OCI-LY7 (cell line): ENCODE data around the gene TSPAN19. TPM values are rescaled to one million over a fixed set of nuclear protein-coding genes. Genes with fewer than 3 reads are reported as not detected.

Experiments
- BruUV-seq: library from RNA; stranded (reverse); fragments of 400-500 nt; replicated peaks from 2 replicates; lab custom pipeline; 2021; lab: Mats Ljungman, UMichigan
- CTCF ChIA-PET: fragments of 300-600 bp; sonication (Branson Sonifier 250); formaldehyde crosslinking; loops from one replicate; lab custom pipeline; 2022; ENCODE audit warnings: antibody characterized with exemption; ENCODE audit not compliant: unreplicated experiment; lab: Charles Lee
- POLR2A ChIA-PET: fragments of 300-600 bp; sonication (Branson Sonifier 250); formaldehyde crosslinking; loops from one replicate; lab custom pipeline; 2022; ENCODE audit warnings: antibody characterized with exemption; lab: Charles Lee
- DNase-seq: peaks from one replicate; pipeline ENCODE4 v3.0.0-alpha.2; 2015; ENCODE audit warnings: low spot score
- H2AFZ ChIP-seq: fragments of 200-600 bp; sonication (generic), shearing (Covaris generic); 2 replicates; pipeline ENCODE4 v1.6.1; 2014; ENCODE audit warnings: mild to moderate bottlenecking, antibody characterized with exemption, low read length, moderate library complexity
- H3K27ac ChIP-seq: fragments of 200-600 bp; sonication (generic); 2 replicates; pipeline ENCODE4 v1.5.1; 2014; ENCODE audit warnings: mixed run types, low read depth, mild to moderate bottlenecking, moderate library complexity, low read length, inconsistent platforms; ENCODE audit not compliant: poor library complexity, severe bottlenecking
- H3K36me3 ChIP-seq: fragments of 200-600 bp; sonication (generic); 2 replicates; pipeline ENCODE4 v1.6.1; 2014; ENCODE audit warnings: mild to moderate bottlenecking, antibody characterized with exemption, low read length, moderate library complexity, mixed read lengths; ENCODE audit not compliant: insufficient read depth
- H3K4me1 ChIP-seq: fragments of 200-600 bp; sonication (generic); 2 replicates; pipeline ENCODE4 v1.5.1; 2014; ENCODE audit warnings: mild to moderate bottlenecking, low read length; ENCODE audit not compliant: insufficient read depth, poor library complexity, severe bottlenecking
- H3K4me2 ChIP-seq: fragments of 200-600 bp; sonication (generic); 2 replicates; pipeline ENCODE4 v1.6.1; 2014; ENCODE audit warnings: mild to moderate bottlenecking, low read length
- H3K4me3 ChIP-seq: fragments of 200-600 bp; sonication (generic); 2 replicates; pipeline ENCODE4 v1.5.1; 2014; ENCODE audit warnings: mild to moderate bottlenecking, low read depth, low read length; ENCODE audit not compliant: poor library complexity, severe bottlenecking
- H3K79me2 ChIP-seq: fragments of 200-600 bp; sonication (generic); 2 replicates; pipeline ENCODE4 v1.6.1; 2016; ENCODE audit warnings: low read depth, mild to moderate bottlenecking, low read length, moderate library complexity, mixed read lengths; ENCODE audit not compliant: insufficient read depth
- H3K9me2 ChIP-seq: fragments of 200-600 bp; sonication (generic); 2 replicates; pipeline ENCODE4 v1.6.1; 2016; ENCODE audit warnings: mild to moderate bottlenecking, low read length, mixed read lengths; ENCODE audit not compliant: insufficient read depth
- H3K9me3 ChIP-seq: fragments of 200-600 bp; sonication (generic); 2 replicates; pipeline ENCODE4 v1.6.1; 2014; ENCODE audit warnings: mild to moderate bottlenecking, mixed run types, low read length, mixed read lengths
- H4K20me1 ChIP-seq: fragments of 200-600 bp; sonication (generic); 2 replicates; pipeline ENCODE4 v1.6.1; 2014; ENCODE audit warnings: mild to moderate bottlenecking, antibody characterized with exemption, low read length, moderate library complexity, mixed read lengths; ENCODE audit not compliant: insufficient read depth
- EZH2phosphoT487 ChIP-seq: fragments of 200-600 bp; sonication (generic); IDR thresholded peaks from 2 replicates; pipeline ENCODE4 v1.6.1; 2018; ENCODE audit warnings: low read depth, borderline replicate concordance, mild to moderate bottlenecking, mixed run types, antibody characterized with exemption, low read length, moderate library complexity, mixed read lengths
- intact Hi-C: fragments of 100-400 bp; cut with micrococcal nuclease; formaldehyde crosslinking; loops from one replicate; pipeline ENCODE4 v1.10.0; 2022; ENCODE audit not compliant: unreplicated experiment
- total RNA-seq, 2 experiments: library from RNA; depleted of rRNA in 1 of 2; stranded (reverse); fragments of >200 nt in 1 of 2; shearing (Covaris generic) in 1 of 2; gene quantifications; 2 replicates each; pipeline ENCODE4 v1.2.3, GENCODE V29; 2014 to 2022
- TF ChIP-seq, protein P1 (sequence below): fragments of 200-600 bp; sonication (generic); conservative IDR thresholded peaks from 2 replicates; pipeline ENCODE4 v1.5.1; 2014; ENCODE audit warnings: mild to moderate bottlenecking, antibody characterized with exemption, low read length, moderate library complexity, mixed read lengths

TSPAN19 gene
- total RNA-seq, 2 experiments from 2014 or later: not detected

DNA sequence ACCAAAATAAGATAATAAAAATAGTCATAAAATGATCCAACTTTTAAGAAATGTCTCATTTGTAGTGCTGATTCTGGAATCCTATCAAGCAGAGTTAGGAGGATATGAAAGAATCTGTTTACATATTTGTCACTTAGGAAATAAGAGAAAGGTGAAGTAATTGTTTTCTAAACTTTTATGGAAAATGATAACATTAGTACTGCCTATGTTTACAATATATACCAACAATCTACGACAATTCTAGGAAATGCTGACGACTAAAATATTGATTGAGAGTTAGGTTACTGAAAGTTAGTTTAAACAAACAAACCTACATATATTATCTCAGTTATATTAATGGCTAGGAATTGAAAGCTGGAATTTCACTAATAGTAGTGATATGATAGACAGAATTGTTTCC, 18.0 kb downstream of the TSPAN19 start:
- H4K20me1 ChIP-seq: no peaks in the 10 kb centered on the region
- H3K4me3 ChIP-seq: no peak overlapping the region
- intact Hi-C loops: no loop called here
- DNase-seq: no peak
- no peaks in the 10 kb centered on the region for H3K4me1 ChIP-seq
- ChIA-PET CTCF (no interaction called here), POLR2A (interaction anchor here (0.6 kb wide), 1 partner anchor 1370 kb away, joined by 3 read pairs; no protein-coding TSS in a partner anchor)
- no peaks in the 10 kb centered on the region for H3K9me3 ChIP-seq
- no peak overlapping the region for H3K27ac ChIP-seq
- TF ChIP-seq EZH2phosphoT487: no peak
- TF ChIP-seq, protein P1, sequence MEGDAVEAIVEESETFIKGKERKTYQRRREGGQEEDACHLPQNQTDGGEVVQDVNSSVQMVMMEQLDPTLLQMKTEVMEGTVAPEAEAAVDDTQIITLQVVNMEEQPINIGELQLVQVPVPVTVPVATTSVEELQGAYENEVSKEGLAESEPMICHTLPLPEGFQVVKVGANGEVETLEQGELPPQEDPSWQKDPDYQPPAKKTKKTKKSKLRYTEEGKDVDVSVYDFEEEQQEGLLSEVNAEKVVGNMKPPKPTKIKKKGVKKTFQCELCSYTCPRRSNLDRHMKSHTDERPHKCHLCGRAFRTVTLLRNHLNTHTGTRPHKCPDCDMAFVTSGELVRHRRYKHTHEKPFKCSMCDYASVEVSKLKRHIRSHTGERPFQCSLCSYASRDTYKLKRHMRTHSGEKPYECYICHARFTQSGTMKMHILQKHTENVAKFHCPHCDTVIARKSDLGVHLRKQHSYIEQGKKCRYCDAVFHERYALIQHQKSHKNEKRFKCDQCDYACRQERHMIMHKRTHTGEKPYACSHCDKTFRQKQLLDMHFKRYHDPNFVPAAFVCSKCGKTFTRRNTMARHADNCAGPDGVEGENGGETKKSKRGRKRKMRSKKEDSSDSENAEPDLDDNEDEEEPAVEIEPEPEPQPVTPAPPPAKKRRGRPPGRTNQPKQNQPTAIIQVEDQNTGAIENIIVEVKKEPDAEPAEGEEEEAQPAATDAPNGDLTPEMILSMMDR: no peak
- no peak overlapping the region for H2AFZ ChIP-seq
- H3K4me2 ChIP-seq: no peak overlapping the region
- no peaks in the 10 kb centered on the region for H3K9me2 ChIP-seq
- H3K36me3 ChIP-seq: no peaks in the 10 kb centered on the region
- H3K79me2 ChIP-seq: no peaks in the 10 kb centered on the region
- BruUV-seq: no TSS peak

DNA sequence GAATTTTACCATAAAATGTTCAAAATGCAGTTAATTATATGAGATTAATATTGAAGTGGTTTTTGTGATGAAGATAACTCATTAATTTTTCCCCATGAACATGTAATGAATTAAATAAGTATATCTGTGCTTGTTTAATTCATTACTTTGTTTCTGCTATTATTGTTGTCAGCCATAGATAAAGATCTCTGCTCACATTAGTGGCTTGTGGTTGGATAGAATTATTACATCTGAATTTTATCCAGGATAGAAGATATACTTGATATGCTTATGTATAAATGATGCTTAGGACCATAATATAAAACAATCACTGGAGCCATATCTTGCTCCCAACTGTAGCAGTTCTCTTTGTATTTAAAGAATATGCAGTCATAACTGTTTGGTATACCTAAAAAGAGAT, 18.5 kb downstream of the TSPAN19 start:
- ChIA-PET CTCF (no interaction called here), POLR2A (no interaction called here)
- Histone ChIP-seq H3K9me2 (no peaks in the 10 kb centered on the region), H3K79me2 (no peaks in the 10 kb centered on the region), H4K20me1 (no peaks in the 10 kb centered on the region), H3K27ac (no peak overlapping the region), H2AFZ (no peak overlapping the region), H3K4me2 (no peak overlapping the region), H3K36me3 (no peaks in the 10 kb centered on the region), H3K9me3 (no peaks in the 10 kb centered on the region), H3K4me3 (no peak overlapping the region), H3K4me1 (no peaks in the 10 kb centered on the region)
- no peak for DNase-seq
- intact Hi-C loops: no loop called here
- TF ChIP-seq, protein P1: no peak
- TF ChIP-seq EZH2phosphoT487: no peak
- no TSS peak for BruUV-seq

DNA sequence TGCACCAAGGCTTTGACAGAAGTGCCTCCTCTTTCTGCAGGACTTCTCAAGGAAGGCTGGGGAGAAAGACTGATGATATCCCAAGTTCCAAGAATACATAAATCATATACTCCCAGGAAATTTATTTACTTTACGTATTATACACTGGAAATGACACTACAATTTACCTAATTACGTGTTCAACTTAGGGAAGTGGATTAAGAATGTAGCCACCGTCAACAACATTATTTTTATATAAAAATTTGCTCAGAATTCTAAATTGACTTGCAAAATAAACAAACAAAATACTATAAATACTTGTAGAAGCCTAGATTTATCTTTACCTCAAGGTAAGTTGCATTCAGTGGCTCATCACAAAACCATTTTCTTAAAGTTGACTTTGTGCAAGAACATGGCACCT, 18.9 kb downstream of the TSPAN19 start:
- Histone ChIP-seq H3K4me3 (no peak overlapping the region), H3K4me1 (no peaks in the 10 kb centered on the region), H3K4me2 (no peak overlapping the region), H3K36me3 (no peaks in the 10 kb centered on the region), H3K9me3 (no peaks in the 10 kb centered on the region), H3K9me2 (no peaks in the 10 kb centered on the region), H3K27ac (no peak overlapping the region), H4K20me1 (no peaks in the 10 kb centered on the region), H2AFZ (no peak overlapping the region), H3K79me2 (no peaks in the 10 kb centered on the region)
- intact Hi-C loops: no loop called here
- no peak for DNase-seq
- TF ChIP-seq, protein P1: no peak
- TF ChIP-seq EZH2phosphoT487: no peak
- CTCF ChIA-PET: no interaction called here
- POLR2A ChIA-PET: interaction anchor here (0.7 kb wide), 1 partner anchor 396 kb away, joined by 3 read pairs; no protein-coding TSS in a partner anchor
- BruUV-seq: no TSS peak
